Neural cell (in vitro differentiated cells): Measurements from ENCODE around the gene HES6. TPM values are rescaled to one million over a fixed set of nuclear protein-coding genes. Genes with fewer than 3 reads are reported as not detected.

Source experiments
- H2AFZ ChIP-seq: fragments of 200-600, 300-800 bp; sonication (generic), shearing (Covaris generic); 2 replicates; pipeline ENCODE4 v1.6.0; 2014; ENCODE audit warnings: low read depth, mild to moderate bottlenecking, antibody characterized with exemption, low read length, moderate library complexity
- H3F3A ChIP-seq: fragments of 200-600 bp; shearing (Covaris generic); 2 replicates; pipeline ENCODE4 v1.6.1; 2016; ENCODE audit warnings: mild to moderate bottlenecking, moderate library complexity, mixed read lengths, antibody characterized with exemption, low read length; ENCODE audit not compliant: insufficient read depth, poor library complexity, severe bottlenecking
- H3K27ac ChIP-seq: fragments of 200-600, 300-800 bp; sonication (generic), shearing (Covaris generic); 2 replicates; pipeline ENCODE4 v1.5.1; 2014; ENCODE audit warnings: mild to moderate bottlenecking, low read length, moderate library complexity
- H3K27me3 ChIP-seq: fragments of 300-800, 200-600 bp; sonication (generic), shearing (Covaris generic); 2 replicates; pipeline ENCODE4 v1.6.0; 2014; ENCODE audit warnings: mild to moderate bottlenecking, low read depth, low read length, moderate library complexity; ENCODE audit not compliant: insufficient read depth
- H3K36me3 ChIP-seq: fragments of 300-800, 200-600 bp; sonication (generic), shearing (Covaris generic); 2 replicates; pipeline ENCODE4 v1.5.1; 2014; ENCODE audit warnings: mild to moderate bottlenecking, antibody characterized with exemption, low read length, moderate library complexity; ENCODE audit not compliant: insufficient read depth
- H3K4me2 ChIP-seq: fragments of 300-800, 200-600 bp; sonication (generic), shearing (Covaris generic); 2 replicates; pipeline ENCODE4 v1.6.0; 2014; ENCODE audit warnings: mild to moderate bottlenecking, low read length
- H3K4me3 ChIP-seq: fragments of 300-800, 200-600 bp; sonication (generic), shearing (Covaris generic); 2 replicates; pipeline ENCODE4 v1.5.1; 2014; ENCODE audit warnings: mild to moderate bottlenecking, low read length, moderate library complexity
- H3K79me2 ChIP-seq: fragments of 200-600 bp; shearing (Covaris generic); replicated peaks from 2 replicates; pipeline ENCODE4 v1.6.0; 2014; ENCODE audit warnings: mild to moderate bottlenecking, low read length, moderate library complexity; ENCODE audit not compliant: insufficient read depth
- H3K9ac ChIP-seq: fragments of 300-800, 200-600 bp; sonication (generic), shearing (Covaris generic); 2 replicates; pipeline ENCODE4 v1.6.1; 2016; ENCODE audit warnings: mild to moderate bottlenecking, low read length, mixed read lengths
- H3K9me2 ChIP-seq: fragments of 200-600 bp; shearing (Covaris generic); 2 replicates; pipeline ENCODE4 v1.6.1; 2016; ENCODE audit warnings: mild to moderate bottlenecking, low read length, mixed read lengths; ENCODE audit not compliant: insufficient read depth
- H3K9me3 ChIP-seq: fragments of 200-600, 300-800 bp; sonication (generic), shearing (Covaris generic); 2 replicates; pipeline ENCODE4 v1.6.1; 2016; ENCODE audit warnings: mild to moderate bottlenecking, mixed run types, low read length, moderate library complexity, mixed read lengths
- H4K20me1 ChIP-seq: fragments of 200-600 bp; shearing (Covaris generic); 2 replicates; pipeline ENCODE4 v1.6.1; 2016; ENCODE audit warnings: mild to moderate bottlenecking, mixed run types; ENCODE audit not compliant: insufficient read depth
- CTCF ChIP-seq: fragments of 450-650 bp; IDR thresholded peaks from 2 replicates; pipeline ENCODE4 v1.5.1; 2014; ENCODE audit warnings: antibody characterized with exemption, mild to moderate bottlenecking, moderate library complexity; ENCODE audit not compliant: poor library complexity, severe bottlenecking
- EP300 ChIP-seq: fragments of 450-650 bp; conservative IDR thresholded peaks from 2 replicates; pipeline ENCODE4 v1.6.1; 2014; ENCODE audit warnings: antibody characterized with exemption, mild to moderate bottlenecking, moderate library complexity; ENCODE audit not compliant: poor library complexity, severe bottlenecking
- EZH2 ChIP-seq: fragments of 200-600, 300-800 bp; shearing (Covaris generic), sonication (generic); IDR thresholded peaks from 2 replicates; pipeline ENCODE4 v1.6.1; 2014; ENCODE audit warnings: antibody characterized with exemption, low read length, borderline replicate concordance, mild to moderate bottlenecking; ENCODE audit not compliant: insufficient read depth, poor library complexity, severe bottlenecking
- MXI1 ChIP-seq: fragments of 450-650 bp; conservative IDR thresholded peaks from 2 replicates; pipeline ENCODE4 v1.6.1; 2014; ENCODE audit warnings: antibody characterized with exemption, mild to moderate bottlenecking; ENCODE audit not compliant: poor library complexity, severe bottlenecking
- POLR2AphosphoS5 ChIP-seq: IDR thresholded peaks from 2 replicates; pipeline ENCODE4 v1.6.1; 2012
- RAD21 ChIP-seq: fragments of 450-650 bp; conservative IDR thresholded peaks from 2 replicates; pipeline ENCODE4 v1.6.1; 2014; ENCODE audit warnings: antibody characterized with exemption, mild to moderate bottlenecking, moderate library complexity
- SMC3 ChIP-seq: fragments of 450-650 bp; conservative IDR thresholded peaks from 2 replicates; pipeline ENCODE4 v1.6.1; 2014; ENCODE audit warnings: antibody characterized with exemption, mild to moderate bottlenecking, moderate library complexity; ENCODE audit not compliant: poor library complexity
- TAF1 ChIP-seq: IDR thresholded peaks from 2 replicates; pipeline ENCODE4 v1.6.1; 2012; ENCODE audit warnings: low read depth
- polyA plus RNA-seq: library from polyadenylated mRNA; depleted of rRNA; stranded (reverse); fragments of >200 nt; gene quantifications from 2 replicates; pipeline ENCODE4 v1.2.3, GENCODE V29; 2014
- TF ChIP-seq, protein P1 (sequence below): IDR thresholded peaks from 2 replicates; pipeline ENCODE4 v1.6.1; 2012; ENCODE audit warnings: borderline replicate concordance

The HES6 gene
- polyA plus RNA-seq, 1 donor from 2014 or later, result 236 TPM

GRCh38 chr2:238260883-238261282, 21.0 kb upstream of the HES6 start:
- Histone ChIP-seq H3K4me3 (no peak overlapping the region), H3K27ac (no peak overlapping the region), H3F3A (no peaks in the 10 kb centered on the region), H3K9me2 (no peaks in the 10 kb centered on the region), H3K4me2 (no peak overlapping the region), H2AFZ (no peak overlapping the region), H3K79me2 (no peaks in the 10 kb centered on the region), H3K36me3 (no peaks in the 10 kb centered on the region), H4K20me1 (no peaks in the 10 kb centered on the region), H3K27me3 (no peaks in the 10 kb centered on the region), H3K9me3 (no peaks in the 10 kb centered on the region), H3K9ac (no peak overlapping the region)
- TF ChIP-seq POLR2AphosphoS5, result no peak
- no peak for TF ChIP-seq SMC3
- TF ChIP-seq TAF1, result no peak
- TF ChIP-seq EZH2, result no peak
- TF ChIP-seq MXI1, result no peak
- TF ChIP-seq RAD21, result no peak
- no peak for TF ChIP-seq CTCF
- TF ChIP-seq EP300, result no peak
- TF ChIP-seq, protein P1, sequence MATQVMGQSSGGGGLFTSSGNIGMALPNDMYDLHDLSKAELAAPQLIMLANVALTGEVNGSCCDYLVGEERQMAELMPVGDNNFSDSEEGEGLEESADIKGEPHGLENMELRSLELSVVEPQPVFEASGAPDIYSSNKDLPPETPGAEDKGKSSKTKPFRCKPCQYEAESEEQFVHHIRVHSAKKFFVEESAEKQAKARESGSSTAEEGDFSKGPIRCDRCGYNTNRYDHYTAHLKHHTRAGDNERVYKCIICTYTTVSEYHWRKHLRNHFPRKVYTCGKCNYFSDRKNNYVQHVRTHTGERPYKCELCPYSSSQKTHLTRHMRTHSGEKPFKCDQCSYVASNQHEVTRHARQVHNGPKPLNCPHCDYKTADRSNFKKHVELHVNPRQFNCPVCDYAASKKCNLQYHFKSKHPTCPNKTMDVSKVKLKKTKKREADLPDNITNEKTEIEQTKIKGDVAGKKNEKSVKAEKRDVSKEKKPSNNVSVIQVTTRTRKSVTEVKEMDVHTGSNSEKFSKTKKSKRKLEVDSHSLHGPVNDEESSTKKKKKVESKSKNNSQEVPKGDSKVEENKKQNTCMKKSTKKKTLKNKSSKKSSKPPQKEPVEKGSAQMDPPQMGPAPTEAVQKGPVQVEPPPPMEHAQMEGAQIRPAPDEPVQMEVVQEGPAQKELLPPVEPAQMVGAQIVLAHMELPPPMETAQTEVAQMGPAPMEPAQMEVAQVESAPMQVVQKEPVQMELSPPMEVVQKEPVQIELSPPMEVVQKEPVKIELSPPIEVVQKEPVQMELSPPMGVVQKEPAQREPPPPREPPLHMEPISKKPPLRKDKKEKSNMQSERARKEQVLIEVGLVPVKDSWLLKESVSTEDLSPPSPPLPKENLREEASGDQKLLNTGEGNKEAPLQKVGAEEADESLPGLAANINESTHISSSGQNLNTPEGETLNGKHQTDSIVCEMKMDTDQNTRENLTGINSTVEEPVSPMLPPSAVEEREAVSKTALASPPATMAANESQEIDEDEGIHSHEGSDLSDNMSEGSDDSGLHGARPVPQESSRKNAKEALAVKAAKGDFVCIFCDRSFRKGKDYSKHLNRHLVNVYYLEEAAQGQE, result no peak

DNA sequence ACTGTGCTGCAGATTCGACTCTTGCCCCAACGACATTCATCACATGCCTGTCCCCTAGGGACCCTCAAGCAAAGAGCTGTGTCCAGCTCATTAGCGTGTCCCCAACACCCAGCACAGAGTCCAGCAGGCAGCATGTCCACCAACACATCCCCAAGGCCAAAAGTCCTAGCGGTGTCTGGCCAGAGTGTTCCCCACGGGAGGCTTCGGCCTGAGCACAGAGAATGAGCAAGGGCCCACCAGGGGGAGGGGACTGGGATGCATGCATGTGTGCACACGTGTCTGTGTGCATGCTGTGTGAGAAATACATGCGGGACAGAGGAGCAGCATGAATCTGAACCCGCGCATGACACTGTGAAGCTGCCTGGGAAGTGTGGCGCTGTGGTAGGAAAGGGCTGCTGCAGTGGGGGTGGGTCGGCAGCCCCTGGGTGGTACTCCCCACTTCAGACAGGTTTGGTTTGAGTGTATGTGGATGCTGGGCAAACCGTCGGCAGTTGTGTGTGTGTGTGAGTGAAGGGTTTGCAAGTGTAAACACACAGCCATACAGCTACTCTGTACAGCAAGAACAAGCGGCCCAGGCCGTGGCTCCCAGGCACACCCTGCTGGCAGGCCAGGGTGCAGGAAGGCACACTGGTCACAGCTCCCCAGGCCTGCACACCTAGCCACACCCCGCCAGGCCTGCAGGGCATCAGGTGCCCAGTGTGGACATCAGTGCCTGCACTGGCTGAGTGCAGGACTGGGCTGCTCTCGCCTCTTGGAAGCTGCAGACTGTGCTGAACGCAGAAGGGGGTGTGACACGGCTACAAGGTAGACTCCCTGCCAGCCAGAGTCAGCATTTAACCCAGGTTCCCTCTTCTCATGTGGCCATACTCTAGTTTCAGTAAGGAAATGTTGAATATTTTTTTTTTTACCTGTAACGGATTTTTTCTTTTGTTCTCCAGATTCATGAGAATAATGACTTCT, 19.5 kb upstream of the HES6 start:
- H3K9ac ChIP-seq, result no peak overlapping the region
- H4K20me1 ChIP-seq, result no peaks in the 10 kb centered on the region
- H3K27ac ChIP-seq, result no peak overlapping the region
- no peaks in the 10 kb centered on the region for H3K36me3 ChIP-seq
- no peaks in the 10 kb centered on the region for H3K9me3 ChIP-seq
- no peak for TF ChIP-seq EZH2
- TF ChIP-seq, protein P1, result no peak
- TF ChIP-seq TAF1, result no peak
- TF ChIP-seq RAD21, result no peak
- TF ChIP-seq POLR2AphosphoS5, result no peak
- no peak for TF ChIP-seq SMC3
- TF ChIP-seq CTCF, result no peak
- no peak for TF ChIP-seq MXI1
- no peak for TF ChIP-seq EP300
- no peaks in the 10 kb centered on the region for H3K27me3 ChIP-seq
- H3K4me2 ChIP-seq, result no peak overlapping the region
- H3F3A ChIP-seq, result no peaks in the 10 kb centered on the region
- no peak overlapping the region for H3K4me3 ChIP-seq
- H3K79me2 ChIP-seq, result no peaks in the 10 kb centered on the region
- H2AFZ ChIP-seq, result no peak overlapping the region
- no peaks in the 10 kb centered on the region for H3K9me2 ChIP-seq
